Astrocyte (in vitro differentiated cells and primary cell): ENCODE results near the gene ZNF782. TPM values are rescaled to one million over a fixed set of nuclear protein-coding genes. Genes with fewer than 3 reads are reported as not detected.

Experiments used
- DNase-seq: peaks from one replicate; pipeline ENCODE4 v3.0.0-alpha.2; 2010; ENCODE audit warnings: low read depth
- FAIRE-seq: peaks from 2 replicates; lab custom pipeline; 2011; peaks lifted over from hg19 to GRCh38; lab: Jason Lieb, UNC
- H2AFZ ChIP-seq: 2 replicates; pipeline ENCODE4 v1.6.0; 2012; ENCODE audit warnings: low read depth, low read length, inconsistent platforms
- H3K27ac ChIP-seq: 2 replicates; pipeline ENCODE4 v1.5.1; 2011; ENCODE audit warnings: low read depth, low read length, inconsistent platforms
- H3K27me3 ChIP-seq: 2 replicates; pipeline ENCODE4 v1.6.0; 2011; ENCODE audit warnings: low read length, inconsistent platforms; ENCODE audit not compliant: insufficient read depth
- H3K36me3 ChIP-seq: 2 replicates; pipeline ENCODE4 v1.5.1; 2011; ENCODE audit warnings: low read length, inconsistent platforms; ENCODE audit not compliant: insufficient read depth
- H3K4me1 ChIP-seq: 2 replicates; pipeline ENCODE4 v1.5.1; 2011; ENCODE audit warnings: low read length, inconsistent platforms; ENCODE audit not compliant: insufficient read depth
- H3K4me2 ChIP-seq: 2 replicates; pipeline ENCODE4 v1.6.0; 2012; ENCODE audit warnings: low read length, inconsistent platforms
- H3K4me3 ChIP-seq: 2 replicates; pipeline ENCODE4 v1.5.1; 2011; ENCODE audit warnings: low read depth, mild to moderate bottlenecking, low read length, inconsistent platforms; ENCODE audit not compliant: insufficient read depth
- H3K79me2 ChIP-seq: 2 replicates; pipeline ENCODE4 v1.6.0; 2012; ENCODE audit warnings: mild to moderate bottlenecking, low read length, inconsistent platforms; ENCODE audit not compliant: insufficient read depth
- H3K9ac ChIP-seq: 2 replicates; pipeline ENCODE4 v1.6.0; 2012; ENCODE audit warnings: mild to moderate bottlenecking, low read length, inconsistent platforms
- H3K9me3 ChIP-seq: 2 replicates; pipeline ENCODE4 v1.5.1; 2012; ENCODE audit warnings: low read depth, mild to moderate bottlenecking, low read length, inconsistent platforms; ENCODE audit not compliant: insufficient read depth
- H4K20me1 ChIP-seq: 2 replicates; pipeline ENCODE4 v1.6.0; 2012; ENCODE audit warnings: low read length, inconsistent platforms; ENCODE audit not compliant: insufficient read depth
- H3K27ac Mint-ChIP-seq: one replicate; pipeline ENCODE4 v1.8.0; 2021; ENCODE audit warnings: mild to moderate bottlenecking, mixed read lengths; ENCODE audit not compliant: unreplicated experiment
- H3K27me3 Mint-ChIP-seq: one replicate; pipeline ENCODE4 v1.8.0; 2021; ENCODE audit warnings: low read depth, mixed read lengths; ENCODE audit not compliant: unreplicated experiment
- H3K36me3 Mint-ChIP-seq: one replicate; pipeline ENCODE4 v1.8.0; 2021; ENCODE audit warnings: low read depth, mixed read lengths; ENCODE audit not compliant: unreplicated experiment
- H3K4me1 Mint-ChIP-seq: one replicate; pipeline ENCODE4 v1.8.0; 2021; ENCODE audit warnings: low read depth, mixed read lengths; ENCODE audit not compliant: unreplicated experiment
- H3K4me3 Mint-ChIP-seq: one replicate; pipeline ENCODE4 v1.8.0; 2021; ENCODE audit warnings: mild to moderate bottlenecking, moderate library complexity, mixed read lengths; ENCODE audit not compliant: unreplicated experiment
- H3K9me3 Mint-ChIP-seq: one replicate; pipeline ENCODE4 v1.8.0; 2021; ENCODE audit warnings: mild to moderate bottlenecking, mixed read lengths; ENCODE audit not compliant: unreplicated experiment
- CTCF ChIP-seq: IDR thresholded peaks from 2 replicates; pipeline ENCODE4 v1.5.1; 2011; ENCODE audit warnings: low read depth, mild to moderate bottlenecking, inconsistent platforms, low read length, moderate library complexity; ENCODE audit not compliant: insufficient read depth
- EZH2 ChIP-seq: IDR thresholded peaks from 2 replicates; pipeline ENCODE4 v1.6.1; 2012; ENCODE audit warnings: mild to moderate bottlenecking, low read length, inconsistent platforms; ENCODE audit not compliant: insufficient read depth
- total RNA-seq: library from RNA; stranded (reverse); gene quantifications from 2 replicates; pipeline ENCODE4 v1.2.1, GENCODE V29; 2021

The ZNF782 gene
- total RNA-seq, 1 donor from 2014 or later: 2.7 TPM

- Histone ChIP-seq H3K9me3 (no peaks in the 10 kb centered on the region), H3K4me3 (no peak overlapping the region), H4K20me1 (no peaks in the 10 kb centered on the region), H3K9ac (peak overlapping the region; percentile 47), H3K4me1 (peaks cover 14% of the 10 kb centered on the region), H2AFZ (no peak overlapping the region), H3K79me2 (no peaks in the 10 kb centered on the region), H3K27ac (no peak overlapping the region), H3K36me3 (no peaks in the 10 kb centered on the region), H3K4me2 (peak overlapping the region; percentile 9), H3K27me3 (no peaks in the 10 kb centered on the region)
- H3K4me1 Mint-ChIP-seq: peaks cover 30% of the 10 kb centered on the region
- FAIRE-seq (no peak), DNase-seq (peak; percentile 67)
- H3K36me3 Mint-ChIP-seq: no peaks in the 10 kb centered on the region
- no peaks in the 10 kb centered on the region for H3K9me3 Mint-ChIP-seq
- no peaks in the 10 kb centered on the region for H3K27me3 Mint-ChIP-seq
- TF ChIP-seq CTCF (no peak), EZH2 (no peak)
- H3K4me3 Mint-ChIP-seq: no peak overlapping the region
- peak overlapping the region; percentile 89 for H3K27ac Mint-ChIP-seq
Observed at GRCh38 chr9:96859461-96860198, 5.3 kb upstream of the ZNF782 start.

GRCh38 chr9:96858670-96859069, 4.4 kb upstream of the ZNF782 start:
- no peaks in the 10 kb centered on the region for H3K27me3 ChIP-seq
- no peak for FAIRE-seq
- H3K36me3 Mint-ChIP-seq: no peaks in the 10 kb centered on the region
- peak overlapping the region; percentile 67 for H3K27ac Mint-ChIP-seq
- TF ChIP-seq CTCF (no peak), EZH2 (no peak)
- no peak overlapping the region for H3K9ac ChIP-seq
- H2AFZ ChIP-seq: no peak overlapping the region
- DNase-seq: no peak
- no peaks in the 10 kb centered on the region for H3K36me3 ChIP-seq
- peak overlapping the region; percentile 51 for H3K4me2 ChIP-seq
- no peaks in the 10 kb centered on the region for H3K9me3 Mint-ChIP-seq
- no peak overlapping the region for H3K27ac ChIP-seq
- no peaks in the 10 kb centered on the region for H3K27me3 Mint-ChIP-seq
- H3K4me1 Mint-ChIP-seq: peaks cover 30% of the 10 kb centered on the region
- H3K79me2 ChIP-seq: peaks cover 2% of the 10 kb centered on the region
- H4K20me1 ChIP-seq: peaks cover 1% of the 10 kb centered on the region
- H3K4me3 ChIP-seq: no peak overlapping the region
- H3K4me3 Mint-ChIP-seq: no peak overlapping the region
- peaks cover 16% of the 10 kb centered on the region for H3K4me1 ChIP-seq
- H3K9me3 ChIP-seq: no peaks in the 10 kb centered on the region

DNA sequence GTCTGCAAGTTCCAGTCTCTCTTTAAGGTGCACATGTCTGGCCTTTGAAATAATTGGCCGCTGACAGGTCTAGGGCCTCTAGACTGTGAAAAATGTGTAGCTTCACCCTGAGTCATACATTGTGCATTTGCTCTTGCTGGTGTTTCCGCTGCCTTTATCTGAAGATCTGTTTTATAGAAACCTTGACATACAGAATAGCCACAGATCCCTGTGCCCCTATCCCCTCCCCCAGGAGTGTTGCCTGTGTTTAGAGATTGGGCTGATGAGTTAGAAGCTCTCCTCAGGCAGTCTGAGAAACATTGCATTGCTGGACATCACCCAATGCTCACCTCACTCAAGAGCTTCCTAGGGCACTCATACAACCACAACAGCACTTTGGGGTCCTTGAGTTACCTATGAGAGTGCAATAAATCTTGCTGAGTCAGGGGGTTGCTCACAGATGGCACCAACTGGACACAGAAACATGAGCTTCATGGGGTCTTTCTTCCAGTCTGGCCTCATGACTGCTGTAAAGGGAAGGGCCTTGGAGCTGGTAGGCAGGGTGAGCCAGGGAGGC, 3.8 kb upstream of the ZNF782 start:
- H3K27ac ChIP-seq: no peak overlapping the region
- TF ChIP-seq EZH2 (no peak), CTCF (no peak)

More for the DNA sequence above, 3.8 kb upstream of the ZNF782 start:
- no peaks in the 10 kb centered on the region for H3K27me3 ChIP-seq
- H3K4me1 ChIP-seq: peaks cover 22% of the 10 kb centered on the region
- H2AFZ ChIP-seq: no peak overlapping the region
- H3K4me1 Mint-ChIP-seq: peaks cover 34% of the 10 kb centered on the region
- no peaks in the 10 kb centered on the region for H3K36me3 ChIP-seq
- H3K9me3 ChIP-seq: no peaks in the 10 kb centered on the region
- no peaks in the 10 kb centered on the region for H3K36me3 Mint-ChIP-seq
- H4K20me1 ChIP-seq: peaks cover 7% of the 10 kb centered on the region
- DNase-seq (peak; percentile 71), FAIRE-seq (no peak)
- H3K9me3 Mint-ChIP-seq: no peaks in the 10 kb centered on the region
- no peaks in the 10 kb centered on the region for H3K27me3 Mint-ChIP-seq
- H3K4me2 ChIP-seq: peak overlapping the region; percentile 51
- H3K9ac ChIP-seq: no peak overlapping the region
- H3K4me3 Mint-ChIP-seq: peak overlapping the region; percentile 46
- peaks cover 8% of the 10 kb centered on the region for H3K79me2 ChIP-seq
- peak overlapping the region; percentile 67 for H3K27ac Mint-ChIP-seq
- no peak overlapping the region for H3K4me3 ChIP-seq
